ENCODE data around the gene CCNK.

DNA sequence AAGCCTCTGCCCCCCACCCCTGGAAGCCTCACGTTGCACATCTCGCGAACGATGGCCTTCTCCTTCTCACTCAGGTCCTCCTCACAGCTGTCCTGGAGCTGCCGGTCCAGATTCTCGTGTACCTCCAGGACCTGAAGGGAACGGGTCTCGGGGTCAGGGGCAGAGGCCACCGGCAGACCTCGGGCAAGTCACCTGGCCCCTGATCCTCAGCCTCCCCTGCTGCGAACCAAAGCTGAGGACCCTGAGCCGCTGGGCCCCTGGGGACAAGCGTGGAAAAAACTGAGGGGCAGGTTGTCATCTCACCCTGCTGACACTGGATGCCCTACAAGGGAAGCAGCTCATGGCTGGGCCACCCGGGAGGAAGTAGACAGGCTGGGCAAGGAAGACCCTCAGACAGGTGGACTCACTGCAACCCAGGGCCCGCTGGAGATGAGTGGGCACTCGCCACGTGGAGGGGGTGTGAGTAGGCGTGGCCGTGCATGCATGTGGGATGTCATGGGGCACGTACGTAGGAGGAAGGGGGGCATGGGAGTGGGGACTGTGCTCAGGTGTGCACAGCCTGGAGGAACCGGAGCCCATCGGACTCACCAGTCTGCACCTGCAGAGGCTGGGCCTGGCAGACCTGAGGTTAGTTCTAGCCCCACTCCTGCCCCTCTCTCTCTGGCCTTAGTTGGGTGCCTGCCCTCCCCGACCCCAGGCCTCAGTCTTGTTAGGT lies 35.1 kb downstream of the CCNK start:
- TF ChIP-seq, protein P1, sequence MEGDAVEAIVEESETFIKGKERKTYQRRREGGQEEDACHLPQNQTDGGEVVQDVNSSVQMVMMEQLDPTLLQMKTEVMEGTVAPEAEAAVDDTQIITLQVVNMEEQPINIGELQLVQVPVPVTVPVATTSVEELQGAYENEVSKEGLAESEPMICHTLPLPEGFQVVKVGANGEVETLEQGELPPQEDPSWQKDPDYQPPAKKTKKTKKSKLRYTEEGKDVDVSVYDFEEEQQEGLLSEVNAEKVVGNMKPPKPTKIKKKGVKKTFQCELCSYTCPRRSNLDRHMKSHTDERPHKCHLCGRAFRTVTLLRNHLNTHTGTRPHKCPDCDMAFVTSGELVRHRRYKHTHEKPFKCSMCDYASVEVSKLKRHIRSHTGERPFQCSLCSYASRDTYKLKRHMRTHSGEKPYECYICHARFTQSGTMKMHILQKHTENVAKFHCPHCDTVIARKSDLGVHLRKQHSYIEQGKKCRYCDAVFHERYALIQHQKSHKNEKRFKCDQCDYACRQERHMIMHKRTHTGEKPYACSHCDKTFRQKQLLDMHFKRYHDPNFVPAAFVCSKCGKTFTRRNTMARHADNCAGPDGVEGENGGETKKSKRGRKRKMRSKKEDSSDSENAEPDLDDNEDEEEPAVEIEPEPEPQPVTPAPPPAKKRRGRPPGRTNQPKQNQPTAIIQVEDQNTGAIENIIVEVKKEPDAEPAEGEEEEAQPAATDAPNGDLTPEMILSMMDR (IDR thresholded peaks at IDR 0.05; ENCODE audit: low read length) = no peak
- TF ChIP-seq EZH2 (IDR thresholded peaks at IDR 0.05; ENCODE audit: borderline replicate concordance, low read length) = no peak
